K562 (cell line): ENCODE data around the gene DGKZ. TPM values are rescaled to one million over a fixed set of nuclear protein-coding genes. Genes with fewer than 3 reads are reported as not detected.

Experiments used
- CAMTA2 ChIP-seq: fragments of 250-450 bp; sonication (Bioruptor Pico); conservative IDR thresholded peaks from 2 replicates; pipeline ENCODE4 v1.5.1; 2022
- CGGBP1 ChIP-seq: fragments of 250-450 bp; sonication (Bioruptor Pico); IDR thresholded peaks from 2 replicates; pipeline ENCODE4 v1.9.0; 2021; ENCODE audit warnings: mild to moderate bottlenecking
- CHCHD3 ChIP-seq: fragments of 250-450 bp; sonication (Bioruptor Pico); IDR thresholded peaks from 2 replicates; pipeline ENCODE4 v2.1.2; 2022; ENCODE audit warnings: mild to moderate bottlenecking
- ELK1 ChIP-seq: sonication (generic); formaldehyde crosslinking; IDR thresholded peaks from 2 replicates; pipeline ENCODE4 v1.8.1; 2022; ENCODE audit warnings: missing genetic modification reagents
- GATAD2B ChIP-seq: fragments of 450-650 bp; IDR thresholded peaks from 2 replicates; pipeline ENCODE4 v1.6.1; 2017; ENCODE audit warnings: mild to moderate bottlenecking, borderline replicate concordance
- HDGF ChIP-seq: fragments of 450-650 bp; IDR thresholded peaks from 2 replicates; pipeline ENCODE4 v1.6.1; 2016
- HNRNPUL1 ChIP-seq: fragments of 200-400 bp; formaldehyde crosslinking; IDR thresholded peaks from 2 replicates; pipeline ENCODE4 v1.6.1; 2017; ENCODE audit warnings: low read length
- HOMEZ ChIP-seq: fragments of 250-450 bp; sonication (Bioruptor Pico); IDR thresholded peaks from 2 replicates; pipeline ENCODE4 v1.4.0; 2020; ENCODE audit warnings: mild to moderate bottlenecking, moderate library complexity
- ID3 ChIP-seq, 2 experiments: fragments of 250-450 bp in 1 of 2; fragments of 450-650 bp in 1 of 2; sonication (Bioruptor Pico) in 1 of 2; IDR thresholded peaks; 2 replicates each; pipeline versions ENCODE4 v1.6.1 to v1.8.0; 2016 to 2021; ENCODE audit warnings: mild to moderate bottlenecking in 2 of 2, moderate library complexity in 2 of 2, missing compliant biosample characterization in 1 of 2, missing genetic modification characterization in 1 of 2
- SLC30A9 ChIP-seq: fragments of 250-450 bp; sonication (Bioruptor Pico); IDR thresholded peaks from 2 replicates; pipeline ENCODE4 v1.8.0; 2022; ENCODE audit warnings: mild to moderate bottlenecking, moderate library complexity
- USF1 ChIP-seq: sonication (generic); formaldehyde crosslinking; IDR thresholded peaks from 2 replicates; pipeline ENCODE4 v1.9.0; 2022; ENCODE audit warnings: mild to moderate bottlenecking, missing genetic modification reagents
- ZC3H4 ChIP-seq: sonication (generic); formaldehyde crosslinking; IDR thresholded peaks from 2 replicates; pipeline ENCODE4 v1.9.0; 2021; ENCODE audit warnings: missing genetic modification reagents, borderline replicate concordance
- ZFP91 ChIP-seq: sonication (generic); formaldehyde crosslinking; IDR thresholded peaks from 2 replicates; pipeline ENCODE4 v1.8.0; 2022; ENCODE audit warnings: mild to moderate bottlenecking, missing genetic modification reagents
- ZFPM2 ChIP-seq: fragments of 250-450 bp; sonication (Bioruptor Pico); IDR thresholded peaks from 2 replicates; pipeline ENCODE4 v1.5.1; 2022; ENCODE audit warnings: mild to moderate bottlenecking
- ZNF134 ChIP-seq: fragments of 250-450 bp; sonication (Bioruptor Pico); conservative IDR thresholded peaks from 2 replicates; pipeline ENCODE4 v1.4.0; 2020
- ZNF24 ChIP-seq: fragments of 450-650 bp; IDR thresholded peaks from 2 replicates; pipeline ENCODE4 v1.6.1; 2016
- ZNF354B ChIP-seq: fragments of 250-450 bp; sonication (Bioruptor Pico); IDR thresholded peaks from 2 replicates; pipeline ENCODE4 v1.4.0; 2020
- ZNF395 ChIP-seq: fragments of 200-800 bp; sonication (Bioruptor generic); IDR thresholded peaks from 2 replicates; pipeline ENCODE4 v1.6.1; 2017; ENCODE audit warnings: missing genetic modification characterization, missing compliant biosample characterization
- ZNF408 ChIP-seq: fragments of 250-450 bp; sonication (Bioruptor Pico); IDR thresholded peaks from 2 replicates; pipeline ENCODE4 v1.4.0; 2020; ENCODE audit warnings: low read depth, mild to moderate bottlenecking, moderate library complexity
- ZNF444 ChIP-seq: fragments of 250-450 bp; sonication (Bioruptor Pico); IDR thresholded peaks from 2 replicates; pipeline ENCODE4 v1.4.0; 2020; ENCODE audit warnings: mild to moderate bottlenecking, moderate library complexity
- polyA plus RNA-seq, 8 experiments: library from polyadenylated mRNA; depleted of rRNA in 4 of 8; stranded (reverse) in 5 of 8; unstranded in 3 of 8; fragments of >200 nt; fragmentation: Nextera tagmentation in 2 of 8; fragmentation: Illumina TruSeq in 1 of 8; extraction: Ambion mirVana in 2 of 8; extraction: Trizol in 1 of 8; gene quantifications; 2 replicates each; pipeline versions ENCODE4 v1.2.1 to v1.2.3, GENCODE V29; 2011 to 2014; ENCODE audit warnings: inconsistent platforms in 1 of 8, missing spikeins in 1 of 8
- total RNA-seq, 7 experiments: library from RNA; depleted of rRNA in 6 of 7; stranded (reverse); fragments of >200 nt in 6 of 7; fragmentation: Illumina TruSeq in 2 of 7; extraction: Trizol in 2 of 7; gene quantifications; 2 replicates each; pipeline versions ENCODE4 v1.2.1 to v1.2.3, GENCODE V29; 2011 to 2021; ENCODE audit warnings: low replicate concordance in 1 of 7

DGKZ gene
- total and polyA plus RNA-seq, 9 of the 15 experiments (the other 6 are each of a cell fraction or from before 2014, with no cell fraction given) = 0.51 to 100 (median 44.2) TPM

- TF ChIP-seq HOMEZ (no peak), ZNF24 (no peak), CAMTA2 (no peak), CHCHD3 (CRISPR knock-in tag) (no peak), SLC30A9 (CRISPR knock-in tag) (no peak), ZNF134 (CRISPR knock-in tag) (peak; percentile 68), HDGF (no peak), ELK1 (CRISPR knock-in tag) (no peak), CGGBP1 (CRISPR knock-in tag) (no peak), HNRNPUL1 (no peak), ZFP91 (no peak), GATAD2B (no peak), ZNF408 (CRISPR knock-in tag) (no peak), ZNF354B (no peak), ZNF395 (CRISPR knock-in tag) (peak; percentile 76; the same call in 1 of the 2 replicates), ZNF444 (CRISPR knock-in tag) (peak; percentile 74; the same call in 1 of the 2 replicates), USF1 (CRISPR knock-in tag) (no peak), ZFPM2 (CRISPR knock-in tag) (no peak), ID3 (CRISPR knock-in tag; IDR thresholded peaks at IDR 0.05) (no peak), ID3 (tag; IDR thresholded peaks at IDR 0.05) (no peak), ZC3H4 (CRISPR knock-in tag) (no peak)
These were observed 14.3 kb downstream of the DGKZ start (continued) for GRCh38 chr11:46361283-46362155.
